NT2/D1 (cell line): Measurements from ENCODE around the gene MATCAP1.

Experiments
- SUZ12 ChIP-seq: IDR thresholded peaks from 2 replicates; pipeline ENCODE4 v1.6.1; 2011; ENCODE audit not compliant: insufficient read length, insufficient read depth; ENCODE audit errors: extremely low read depth
- YY1 ChIP-seq: IDR thresholded peaks from 2 replicates; pipeline ENCODE4 v1.6.1; 2011; ENCODE audit not compliant: insufficient read length, insufficient read depth
- ZNF274 ChIP-seq: IDR thresholded peaks from 2 replicates; pipeline ENCODE4 v1.6.1; 2011; ENCODE audit warnings: mild to moderate bottlenecking, low read depth, low read length

GRCh38 chr16:67174706-67175231 is 9.0 kb downstream of the MATCAP1 start:
- TF ChIP-seq SUZ12 (no peak), ZNF274 (no peak), YY1 (no peak)
